CD4-positive, alpha-beta T cell (primary cell): ENCODE measurements around the gene FAM228A. TPM values are rescaled to one million over a fixed set of nuclear protein-coding genes. Genes with fewer than 3 reads are reported as not detected.

Source experiments
- ATAC-seq: fragments of 200-7000 bp; cut with Tn5 transposase; one replicate; pipeline ENCODE4 v1.10.0; 2022; ENCODE audit warnings: mild to moderate bottlenecking; ENCODE audit not compliant: poor library complexity
- CTCF ChIA-PET: fragments of 350-600 bp; sonication (Branson Sonifier 250); formaldehyde crosslinking; loops from one replicate; lab custom pipeline; 2021; ENCODE audit warnings: antibody characterized with exemption, inconsistent platforms; lab: Charles Lee
- POLR2A ChIA-PET: fragments of 350-600 bp; sonication (Branson Sonifier 250); formaldehyde crosslinking; loops from one replicate; lab custom pipeline; 2021; ENCODE audit warnings: antibody characterized with exemption, inconsistent platforms; lab: Charles Lee
- DNase-seq, 14 experiments: peaks; one replicate each; pipeline ENCODE4 v3.0.0-alpha.2; 2013 to 2020; ENCODE audit warnings: mixed read lengths in 2 of 14
- H3K27ac ChIP-seq, 2 donors: one replicate each; pipeline versions ENCODE4 v1.5.1 to v1.7.0; 2013; ENCODE audit warnings: low read length in 2 of 2, low read depth in 1 of 2, mild to moderate bottlenecking in 1 of 2
- H3K27me3 ChIP-seq, 2 experiments: 1 replicate in 1 of 2; 2 replicates in 1 of 2; pipeline versions ENCODE4 v1.6.1 to v1.7.0; 2013; ENCODE audit warnings: low read length in 2 of 2, control low read depth in 1 of 2, mild to moderate bottlenecking in 1 of 2, moderate library complexity in 1 of 2; ENCODE audit not compliant: insufficient read depth in 2 of 2, control insufficient read depth in 1 of 2
- H3K36me3 ChIP-seq: one replicate; pipeline ENCODE4 v1.6.1; 2013; ENCODE audit warnings: low read length, control low read depth; ENCODE audit not compliant: insufficient read depth
- H3K4me1 ChIP-seq: one replicate; pipeline ENCODE4 v1.6.1; 2013; ENCODE audit warnings: low read length, control low read depth; ENCODE audit not compliant: insufficient read depth
- H3K4me3 ChIP-seq: one replicate; pipeline ENCODE4 v1.5.1; 2013; ENCODE audit warnings: mild to moderate bottlenecking, low read length, moderate library complexity
- H3K9me3 ChIP-seq, 2 experiments: 1 replicate in 1 of 2; 2 replicates in 1 of 2; pipeline versions ENCODE4 v1.6.1 to v1.7.0; 2013; ENCODE audit warnings: low read length in 2 of 2, mild to moderate bottlenecking in 2 of 2, control low read depth in 1 of 2, moderate library complexity in 1 of 2; ENCODE audit not compliant: control insufficient read depth in 1 of 2, insufficient read depth in 1 of 2
- H3K27ac Mint-ChIP-seq: one replicate; pipeline ENCODE4 v1.8.0; 2020; ENCODE audit warnings: mixed read lengths
- H3K27me3 Mint-ChIP-seq: one replicate; pipeline ENCODE4 v1.8.0; 2021; ENCODE audit warnings: mixed read lengths
- H3K36me3 Mint-ChIP-seq: one replicate; pipeline ENCODE4 v1.8.0; 2021; ENCODE audit warnings: low read depth, mixed read lengths
- H3K4me1 Mint-ChIP-seq: one replicate; pipeline ENCODE4 v1.8.0; 2021; ENCODE audit warnings: low read depth, mixed read lengths
- H3K4me3 Mint-ChIP-seq: one replicate; pipeline ENCODE4 v1.8.0; 2020; ENCODE audit warnings: mild to moderate bottlenecking, mixed read lengths
- H3K9me3 Mint-ChIP-seq: one replicate; pipeline ENCODE4 v1.8.0; 2020; ENCODE audit warnings: mixed read lengths
- intact Hi-C, 2 experiments: fragments of 100-400 bp; cut with DNase I in 1 of 2; cut with micrococcal nuclease in 1 of 2; formaldehyde crosslinking; loops; one replicate each; pipeline versions ENCODE4 v1.15.1 to v1.9.0; 2023 to 2025; cut with DNase I, micrococcal nuclease
- total RNA-seq, 174 experiments: library from RNA in 2 of 174; stranded (reverse) in 2 of 174; gene quantifications; one replicate each; pipeline ENCODE4 v1.2.3 and lab custom pipeline; 2021 to 2026
- TF ChIP-seq, protein P1 (sequence below): fragments of 200-600 bp; IDR thresholded peaks from one replicate; pipeline ENCODE4 v1.8.0; 2022; ENCODE audit warnings: antibody characterized with exemption, mild to moderate bottlenecking

FAM228A gene
- total RNA-seq, 2 experiments from 2014 or later, result 0.20 to 0.22 TPM

DNA sequence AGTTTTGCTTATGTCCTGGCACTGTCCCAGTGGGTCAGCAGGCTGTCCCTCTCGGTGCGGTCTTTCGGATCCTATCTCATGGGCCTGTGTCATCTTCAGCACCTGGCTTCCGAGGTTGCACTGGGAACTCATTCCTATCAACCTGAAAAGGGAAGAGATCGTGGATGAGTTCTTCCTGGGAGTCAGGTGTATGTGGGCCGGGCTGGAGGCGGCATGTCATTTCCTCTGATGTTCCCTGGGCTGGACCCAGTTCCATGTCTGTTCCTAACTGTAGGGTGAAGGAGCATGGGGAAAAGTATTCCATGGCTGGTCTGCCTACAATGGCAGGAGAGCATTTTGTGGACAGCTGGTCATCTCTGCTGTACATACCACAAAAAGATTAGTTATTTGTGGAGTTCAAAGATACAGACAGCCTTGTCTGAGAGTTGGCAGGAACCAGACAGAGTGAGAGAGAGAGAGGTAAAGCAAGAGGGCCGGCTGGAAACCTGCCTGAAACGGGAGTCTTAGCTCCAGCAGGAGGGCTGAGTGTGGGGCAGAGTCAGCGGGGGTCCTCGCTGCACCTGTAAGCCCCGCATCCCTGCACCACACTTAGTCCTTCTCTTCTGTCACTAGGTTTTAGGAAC is 25.2 kb downstream of the FAM228A start:
- peaks cover 34% of the 10 kb centered on the region for H3K36me3 ChIP-seq
- no peaks in the 10 kb centered on the region for H3K27me3 Mint-ChIP-seq
- CTCF ChIA-PET, result no interaction called here
- POLR2A ChIA-PET, result no interaction called here
- no peaks in the 10 kb centered on the region for H3K4me1 Mint-ChIP-seq
- no peak for ATAC-seq
- H3K9me3 Mint-ChIP-seq, result no peaks in the 10 kb centered on the region
- H3K4me3 ChIP-seq, result no peak overlapping the region
- peaks cover 0 to 9% of the 10 kb centered on the region in 2 experiments for H3K9me3 ChIP-seq
- H3K4me3 Mint-ChIP-seq, result no peak overlapping the region
- intact Hi-C loops, result no loop called here
- TF ChIP-seq, protein P1, sequence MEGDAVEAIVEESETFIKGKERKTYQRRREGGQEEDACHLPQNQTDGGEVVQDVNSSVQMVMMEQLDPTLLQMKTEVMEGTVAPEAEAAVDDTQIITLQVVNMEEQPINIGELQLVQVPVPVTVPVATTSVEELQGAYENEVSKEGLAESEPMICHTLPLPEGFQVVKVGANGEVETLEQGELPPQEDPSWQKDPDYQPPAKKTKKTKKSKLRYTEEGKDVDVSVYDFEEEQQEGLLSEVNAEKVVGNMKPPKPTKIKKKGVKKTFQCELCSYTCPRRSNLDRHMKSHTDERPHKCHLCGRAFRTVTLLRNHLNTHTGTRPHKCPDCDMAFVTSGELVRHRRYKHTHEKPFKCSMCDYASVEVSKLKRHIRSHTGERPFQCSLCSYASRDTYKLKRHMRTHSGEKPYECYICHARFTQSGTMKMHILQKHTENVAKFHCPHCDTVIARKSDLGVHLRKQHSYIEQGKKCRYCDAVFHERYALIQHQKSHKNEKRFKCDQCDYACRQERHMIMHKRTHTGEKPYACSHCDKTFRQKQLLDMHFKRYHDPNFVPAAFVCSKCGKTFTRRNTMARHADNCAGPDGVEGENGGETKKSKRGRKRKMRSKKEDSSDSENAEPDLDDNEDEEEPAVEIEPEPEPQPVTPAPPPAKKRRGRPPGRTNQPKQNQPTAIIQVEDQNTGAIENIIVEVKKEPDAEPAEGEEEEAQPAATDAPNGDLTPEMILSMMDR, result no peak
- H3K27ac ChIP-seq, result no peak overlapping the region
- no peak overlapping the region for H3K27ac Mint-ChIP-seq
- no peaks in the 10 kb centered on the region for H3K4me1 ChIP-seq
- no peaks in the 10 kb centered on the region for H3K27me3 ChIP-seq
- peaks cover 70% of the 10 kb centered on the region for H3K36me3 Mint-ChIP-seq
- DNase-seq, result no peak

DNA sequence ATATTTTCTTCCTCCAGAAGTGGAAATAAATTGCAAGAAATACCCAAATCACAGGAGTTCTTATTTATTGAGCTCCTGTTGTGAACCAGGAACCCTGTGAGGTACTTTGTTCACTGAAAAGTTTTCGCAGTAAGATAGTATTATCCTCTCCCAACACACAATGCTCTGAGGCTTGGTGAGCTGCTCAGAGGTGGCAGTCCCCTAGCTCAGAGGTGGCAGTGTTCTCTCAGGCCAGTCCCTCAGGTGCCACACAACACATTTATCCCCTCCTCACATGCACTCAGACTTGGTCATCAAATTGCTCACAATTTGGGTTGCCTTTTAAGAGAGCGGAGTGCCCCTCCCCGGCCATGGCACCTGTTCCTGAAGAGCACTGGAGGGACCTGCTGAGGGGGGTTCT is 25.9 kb downstream of the FAM228A start:
- no peak overlapping the region for H3K4me3 ChIP-seq
- no peak overlapping the region for H3K27ac Mint-ChIP-seq
- peaks cover 74% of the 10 kb centered on the region for H3K36me3 Mint-ChIP-seq
- ChIA-PET CTCF (no interaction called here), POLR2A (no interaction called here)
- peaks cover 0 to 9% of the 10 kb centered on the region in 2 experiments for H3K9me3 ChIP-seq
- H3K9me3 Mint-ChIP-seq, result no peaks in the 10 kb centered on the region
- no peaks in the 10 kb centered on the region for H3K4me1 Mint-ChIP-seq
- no peaks in the 10 kb centered on the region for H3K27me3 Mint-ChIP-seq
- DNase-seq, result no peak
- no peak overlapping the region for H3K27ac ChIP-seq
- no peak for ATAC-seq
- H3K4me3 Mint-ChIP-seq, result no peak overlapping the region
- H3K4me1 ChIP-seq, result no peaks in the 10 kb centered on the region
- peaks cover 40% of the 10 kb centered on the region for H3K36me3 ChIP-seq
- TF ChIP-seq, protein P1, result no peak
- H3K27me3 ChIP-seq, result no peaks in the 10 kb centered on the region
- intact Hi-C loops, result no loop called here

DNA sequence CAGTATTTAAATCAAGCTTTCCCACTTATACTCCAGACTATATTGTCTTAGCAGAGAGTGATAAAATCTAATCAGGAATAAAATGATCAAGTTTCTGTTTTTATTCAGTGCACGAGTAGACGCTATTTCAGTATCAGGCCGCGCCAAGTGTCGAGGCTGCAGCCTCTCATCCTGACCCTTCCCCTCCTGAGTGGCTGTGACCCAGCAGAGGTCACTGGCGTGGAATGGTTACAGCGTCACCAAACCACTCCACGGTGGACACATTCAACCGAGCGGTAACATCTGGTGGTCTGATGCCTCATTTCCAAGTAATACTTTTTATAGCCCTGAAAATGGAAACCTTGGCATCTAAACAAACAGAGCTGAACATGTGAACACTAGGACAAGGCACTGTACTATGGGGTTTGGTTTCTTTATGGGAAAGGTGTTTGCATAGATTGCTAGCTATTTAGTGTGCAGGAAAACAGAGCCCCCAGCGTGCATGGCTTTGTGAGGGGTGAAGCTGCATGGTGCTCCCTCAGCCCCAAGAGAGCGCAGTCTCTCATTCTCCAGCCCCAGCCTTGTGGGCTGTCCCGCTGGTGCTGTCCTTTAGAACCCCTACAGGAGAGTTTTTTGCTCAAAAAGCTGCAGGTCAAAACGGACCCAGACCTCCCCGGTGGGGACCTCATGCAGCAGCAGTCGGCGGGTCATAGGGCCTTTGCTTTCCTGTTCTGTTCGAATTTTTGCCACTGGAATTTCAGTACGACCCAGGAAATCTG is 28.4 kb downstream of the FAM228A start:
- ChIA-PET POLR2A (no interaction called here), CTCF (no interaction called here)
- TF ChIP-seq, protein P1, result no peak
- Mint-ChIP-seq H3K36me3 (peaks cover 92% of the 10 kb centered on the region), H3K4me1 (no peaks in the 10 kb centered on the region), H3K4me3 (no peak overlapping the region), H3K27me3 (no peaks in the 10 kb centered on the region), H3K27ac (no peak overlapping the region), H3K9me3 (no peaks in the 10 kb centered on the region)
- no peaks in the 10 kb centered on the region for H3K4me1 ChIP-seq
- H3K9me3 ChIP-seq, result peaks cover 0 to 9% of the 10 kb centered on the region in 2 experiments
- ATAC-seq, result no peak
- peaks cover 63% of the 10 kb centered on the region for H3K36me3 ChIP-seq
- DNase-seq, result no peak
- no peak overlapping the region for H3K4me3 ChIP-seq
- H3K27ac ChIP-seq, result no peak overlapping the region
- H3K27me3 ChIP-seq, result no peaks in the 10 kb centered on the region
- intact Hi-C loops, result no loop called here
